GM12878 (cell line): ENCODE data around the gene HOOK2. TPM values are rescaled to one million over a fixed set of nuclear protein-coding genes. Genes with fewer than 3 reads are reported as not detected.

Source experiments
- CREB1 ChIP-seq: IDR thresholded peaks from 2 replicates; pipeline ENCODE4 v1.6.1; 2012; ENCODE audit warnings: low read depth, mild to moderate bottlenecking, inconsistent platforms
- DPF2 ChIP-seq: fragments of 450-650 bp; IDR thresholded peaks from 2 replicates; pipeline ENCODE4 v1.6.1; 2017; ENCODE audit warnings: mild to moderate bottlenecking
- NR2C2 ChIP-seq: IDR thresholded peaks from 2 replicates; pipeline ENCODE4 v1.6.1; 2011; ENCODE audit warnings: borderline replicate concordance, low read depth; ENCODE audit not compliant: control insufficient read depth, insufficient read length
- SMAD1 ChIP-seq: fragments of 450-650 bp; IDR thresholded peaks from 2 replicates; pipeline ENCODE4 v1.6.1; 2018; ENCODE audit warnings: mild to moderate bottlenecking, low read depth; ENCODE audit not compliant: partially characterized antibody
- STAT3 ChIP-seq: IDR thresholded peaks from 2 replicates; pipeline ENCODE4 v1.6.1; 2011; ENCODE audit warnings: low read depth, low read length, improper control_type of control experiment
- SUZ12 ChIP-seq: fragments of 200-600 bp; sonication (generic); IDR thresholded peaks from one replicate; pipeline ENCODE4 v1.6.1; 2018; ENCODE audit warnings: antibody characterized with exemption, mild to moderate bottlenecking; ENCODE audit not compliant: unreplicated experiment
- polyA plus RNA-seq, 11 experiments: library from polyadenylated mRNA; depleted of rRNA in 4 of 11; unstranded in 6 of 11; stranded (reverse) in 5 of 11; fragments of >200 nt; fragmentation: Nextera tagmentation in 4 of 11; fragmentation: Illumina TruSeq in 1 of 11; extraction: Ambion mirVana in 4 of 11; extraction: Trizol in 1 of 11; gene quantifications; 1 replicate in 1 of 11; 2 replicates in 10 of 11; pipeline versions ENCODE4 v1.2.1 to v1.2.3, GENCODE V29; 2011 to 2016; ENCODE audit warnings: inconsistent platforms in 2 of 11, missing spikeins in 2 of 11, low read depth in 1 of 11
- total RNA-seq, 4 experiments: library from RNA; depleted of rRNA in 3 of 4; stranded (reverse); fragments of >200 nt in 3 of 4; fragmentation: Illumina TruSeq in 1 of 4; extraction: Trizol in 1 of 4; gene quantifications; 2 replicates each; pipeline versions ENCODE4 v1.2.1 to v1.2.3, GENCODE V29; 2013 to 2021
- TF ChIP-seq, protein P1 (sequence below): fragments of 450-650 bp; IDR thresholded peaks from 2 replicates; pipeline ENCODE4 v1.6.1; 2016; ENCODE audit warnings: mild to moderate bottlenecking, moderate library complexity, borderline replicate concordance

The HOOK2 gene
- total and polyA plus RNA-seq, 10 of the 15 experiments (the other 5 are each of a cell fraction or from before 2014, with no cell fraction given), result 1.5 to 9.6 (median 6.2) TPM

DNA sequence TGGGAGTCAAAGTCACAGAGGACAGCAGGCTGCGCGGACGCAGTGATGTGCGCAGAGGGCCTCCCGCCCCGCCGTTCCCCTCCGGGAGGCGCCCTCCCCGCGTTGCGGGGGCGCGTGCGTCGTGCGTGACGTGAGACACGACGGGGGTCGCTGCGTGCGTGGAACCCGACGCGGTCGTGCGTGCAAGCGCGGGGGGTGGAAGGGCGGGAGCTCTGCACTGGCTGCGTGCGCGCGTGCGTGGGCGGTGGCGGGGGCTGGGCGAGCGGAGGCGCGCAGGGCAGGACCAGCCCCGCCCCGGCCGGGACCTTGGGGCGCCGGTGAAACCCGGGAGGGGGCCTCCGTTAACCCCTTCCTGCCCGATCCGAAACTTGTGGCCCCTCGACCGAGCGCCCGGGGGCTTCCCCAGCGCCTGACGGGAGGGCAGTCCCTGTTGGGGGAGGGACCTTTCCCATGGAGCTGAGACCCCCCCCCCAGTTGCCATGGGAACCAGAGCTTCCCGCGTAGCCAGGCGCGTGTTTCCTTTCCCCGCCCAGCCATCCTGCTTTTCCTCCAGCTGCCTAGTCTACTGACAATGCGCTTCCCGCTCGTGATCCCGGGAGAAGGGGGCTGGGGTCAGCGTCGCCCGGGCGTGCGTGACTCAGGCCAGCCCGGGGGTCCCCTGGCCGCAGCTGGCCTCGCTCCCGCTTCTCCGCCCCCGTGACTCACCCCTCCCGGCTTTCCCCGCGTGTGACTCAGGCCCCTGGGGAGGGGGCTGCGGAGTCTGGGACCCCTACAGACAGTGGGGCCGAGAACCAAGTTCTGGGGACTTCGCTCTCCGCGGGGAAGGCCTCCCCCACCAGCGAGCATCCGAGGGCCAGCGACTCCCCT is 7.3 kb upstream of the HOOK2 start (continued):
- no peak for TF ChIP-seq STAT3
- TF ChIP-seq NR2C2, result no peak
- TF ChIP-seq CREB1, result no peak
- TF ChIP-seq SUZ12, result no peak
- no peak for TF ChIP-seq SMAD1
- TF ChIP-seq, protein P1, sequence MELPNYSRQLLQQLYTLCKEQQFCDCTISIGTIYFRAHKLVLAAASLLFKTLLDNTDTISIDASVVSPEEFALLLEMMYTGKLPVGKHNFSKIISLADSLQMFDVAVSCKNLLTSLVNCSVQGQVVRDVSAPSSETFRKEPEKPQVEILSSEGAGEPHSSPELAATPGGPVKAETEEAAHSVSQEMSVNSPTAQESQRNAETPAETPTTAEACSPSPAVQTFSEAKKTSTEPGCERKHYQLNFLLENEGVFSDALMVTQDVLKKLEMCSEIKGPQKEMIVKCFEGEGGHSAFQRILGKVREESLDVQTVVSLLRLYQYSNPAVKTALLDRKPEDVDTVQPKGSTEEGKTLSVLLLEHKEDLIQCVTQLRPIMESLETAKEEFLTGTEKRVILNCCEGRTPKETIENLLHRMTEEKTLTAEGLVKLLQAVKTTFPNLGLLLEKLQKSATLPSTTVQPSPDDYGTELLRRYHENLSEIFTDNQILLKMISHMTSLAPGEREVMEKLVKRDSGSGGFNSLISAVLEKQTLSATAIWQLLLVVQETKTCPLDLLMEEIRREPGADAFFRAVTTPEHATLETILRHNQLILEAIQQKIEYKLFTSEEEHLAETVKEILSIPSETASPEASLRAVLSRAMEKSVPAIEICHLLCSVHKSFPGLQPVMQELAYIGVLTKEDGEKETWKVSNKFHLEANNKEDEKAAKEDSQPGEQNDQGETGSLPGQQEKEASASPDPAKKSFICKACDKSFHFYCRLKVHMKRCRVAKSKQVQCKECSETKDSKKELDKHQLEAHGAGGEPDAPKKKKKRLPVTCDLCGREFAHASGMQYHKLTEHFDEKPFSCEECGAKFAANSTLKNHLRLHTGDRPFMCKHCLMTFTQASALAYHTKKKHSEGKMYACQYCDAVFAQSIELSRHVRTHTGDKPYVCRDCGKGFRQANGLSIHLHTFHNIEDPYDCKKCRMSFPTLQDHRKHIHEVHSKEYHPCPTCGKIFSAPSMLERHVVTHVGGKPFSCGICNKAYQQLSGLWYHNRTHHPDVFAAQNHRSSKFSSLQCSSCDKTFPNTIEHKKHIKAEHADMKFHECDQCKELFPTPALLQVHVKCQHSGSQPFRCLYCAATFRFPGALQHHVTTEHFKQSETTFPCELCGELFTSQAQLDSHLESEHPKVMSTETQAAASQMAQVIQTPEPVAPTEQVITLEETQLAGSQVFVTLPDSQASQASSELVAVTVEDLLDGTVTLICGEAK, result peak; percentile 61; the same call in 1 of the 2 replicates
- peak; percentile 99 for TF ChIP-seq DPF2
